ENCODE data around the gene MLLT6. TPM values are rescaled to one million over a fixed set of nuclear protein-coding genes. Genes with fewer than 3 reads are reported as not detected.
A peak's percentile ranks its signal among the peaks of the same experiment; 100 is the strongest.

The MLLT6 gene
- total RNA-seq, 1 donor from 2014 or later: 155 TPM

DNA sequence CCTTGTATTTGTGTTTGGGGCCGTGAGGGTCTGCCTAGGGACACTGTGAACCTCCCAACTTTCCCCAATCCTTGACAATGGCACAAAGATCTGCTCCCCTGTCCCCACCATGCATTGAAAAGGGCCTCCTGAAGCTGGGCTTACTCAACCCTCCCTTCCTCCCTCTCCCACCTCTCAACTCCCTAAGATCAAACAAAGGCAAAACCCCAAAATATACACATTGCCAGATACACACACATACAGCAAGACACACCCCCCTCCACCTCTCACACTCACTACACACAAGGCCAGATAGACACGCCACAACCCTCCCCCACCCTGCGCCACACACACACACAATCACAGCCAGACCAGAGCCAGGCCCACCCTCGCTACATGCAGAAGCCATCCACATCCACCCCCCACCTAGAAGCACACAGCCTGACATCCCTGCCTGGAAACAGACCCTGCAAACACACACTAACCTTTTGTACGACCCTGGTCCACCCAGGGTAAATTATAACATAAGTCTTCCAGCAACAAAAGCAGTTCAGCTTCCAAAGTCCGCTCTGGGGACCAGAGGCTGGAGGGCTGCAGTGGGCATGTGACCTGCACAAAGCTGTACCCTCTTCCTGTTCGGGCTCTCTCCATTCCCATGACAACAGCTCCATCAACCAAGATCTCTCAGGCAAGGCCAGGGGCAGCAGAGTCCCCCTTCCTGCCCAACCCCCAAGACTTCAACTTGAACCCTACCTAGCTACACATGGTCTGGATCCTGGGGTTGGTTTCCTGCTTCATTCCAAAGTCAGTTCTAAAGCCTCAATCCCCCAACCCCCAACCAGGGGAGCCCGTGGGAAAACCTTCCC lies 41.2 kb downstream of the MLLT6 start:
- peaks cover 58% of the 10 kb centered on the region for H3K4me1 Mint-ChIP-seq (ENCODE audit: low read depth)
- no peaks in the 10 kb centered on the region for H3K27me3 Mint-ChIP-seq
- H3K4me3 Mint-ChIP-seq (ENCODE audit: low read depth): peak overlapping the region; percentile 90
- no peak for DNase-seq (ENCODE audit: low spot score, unreplicated experiment)
- peak overlapping the region; percentile 79 for H3K27ac Mint-ChIP-seq
- TF ChIP-seq, protein P1, sequence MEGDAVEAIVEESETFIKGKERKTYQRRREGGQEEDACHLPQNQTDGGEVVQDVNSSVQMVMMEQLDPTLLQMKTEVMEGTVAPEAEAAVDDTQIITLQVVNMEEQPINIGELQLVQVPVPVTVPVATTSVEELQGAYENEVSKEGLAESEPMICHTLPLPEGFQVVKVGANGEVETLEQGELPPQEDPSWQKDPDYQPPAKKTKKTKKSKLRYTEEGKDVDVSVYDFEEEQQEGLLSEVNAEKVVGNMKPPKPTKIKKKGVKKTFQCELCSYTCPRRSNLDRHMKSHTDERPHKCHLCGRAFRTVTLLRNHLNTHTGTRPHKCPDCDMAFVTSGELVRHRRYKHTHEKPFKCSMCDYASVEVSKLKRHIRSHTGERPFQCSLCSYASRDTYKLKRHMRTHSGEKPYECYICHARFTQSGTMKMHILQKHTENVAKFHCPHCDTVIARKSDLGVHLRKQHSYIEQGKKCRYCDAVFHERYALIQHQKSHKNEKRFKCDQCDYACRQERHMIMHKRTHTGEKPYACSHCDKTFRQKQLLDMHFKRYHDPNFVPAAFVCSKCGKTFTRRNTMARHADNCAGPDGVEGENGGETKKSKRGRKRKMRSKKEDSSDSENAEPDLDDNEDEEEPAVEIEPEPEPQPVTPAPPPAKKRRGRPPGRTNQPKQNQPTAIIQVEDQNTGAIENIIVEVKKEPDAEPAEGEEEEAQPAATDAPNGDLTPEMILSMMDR (IDR thresholded peaks at IDR 0.05; ENCODE audit: unreplicated experiment): no peak
- no peaks in the 10 kb centered on the region for H3K9me3 Mint-ChIP-seq (ENCODE audit: low read depth)
- H3K36me3 Mint-ChIP-seq (ENCODE audit: insufficient read depth): no peaks in the 10 kb centered on the region

DNA sequence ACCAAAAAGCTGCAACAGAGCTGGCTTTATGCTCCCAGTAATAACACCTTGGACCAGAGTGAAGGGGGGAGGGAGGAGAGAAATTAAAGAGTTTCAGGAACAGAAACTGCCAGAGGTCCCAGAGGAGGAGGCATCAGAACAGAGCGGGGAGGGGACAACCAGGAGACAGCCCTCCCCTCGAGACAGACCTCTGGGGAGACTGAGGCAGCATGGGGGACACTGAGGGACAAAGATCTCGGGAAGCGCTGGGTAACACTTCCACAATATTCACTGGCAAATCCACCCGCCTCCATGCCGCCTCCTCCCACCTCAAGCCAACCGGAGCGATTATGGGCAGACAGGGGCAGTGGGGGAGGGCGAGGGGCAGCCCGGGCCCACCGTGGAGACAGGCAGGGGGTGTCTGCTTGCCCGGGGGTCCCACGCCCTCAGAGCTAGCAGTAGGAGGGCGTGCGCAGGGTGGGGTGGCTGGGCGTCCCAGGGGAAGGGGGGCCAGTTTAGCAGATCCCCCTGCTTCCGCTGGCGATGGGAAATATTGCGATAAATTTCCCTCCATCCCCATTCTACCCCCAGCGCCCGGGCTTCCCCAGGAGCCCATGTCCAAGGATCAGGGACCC lies 41.9 kb downstream of the MLLT6 start:
- H3K9me3 Mint-ChIP-seq (ENCODE audit: low read depth): no peaks in the 10 kb centered on the region
- peak overlapping the region; percentile 90 for H3K4me3 Mint-ChIP-seq (ENCODE audit: low read depth)
- H3K27me3 Mint-ChIP-seq: no peaks in the 10 kb centered on the region
- no peak for DNase-seq (ENCODE audit: low spot score, unreplicated experiment)
- TF ChIP-seq, protein P1 (IDR thresholded peaks at IDR 0.05; ENCODE audit: unreplicated experiment): no peak
- peak overlapping the region; percentile 79 for H3K27ac Mint-ChIP-seq
- peaks cover 58% of the 10 kb centered on the region for H3K4me1 Mint-ChIP-seq (ENCODE audit: low read depth)
- H3K36me3 Mint-ChIP-seq (ENCODE audit: insufficient read depth): no peaks in the 10 kb centered on the region

DNA sequence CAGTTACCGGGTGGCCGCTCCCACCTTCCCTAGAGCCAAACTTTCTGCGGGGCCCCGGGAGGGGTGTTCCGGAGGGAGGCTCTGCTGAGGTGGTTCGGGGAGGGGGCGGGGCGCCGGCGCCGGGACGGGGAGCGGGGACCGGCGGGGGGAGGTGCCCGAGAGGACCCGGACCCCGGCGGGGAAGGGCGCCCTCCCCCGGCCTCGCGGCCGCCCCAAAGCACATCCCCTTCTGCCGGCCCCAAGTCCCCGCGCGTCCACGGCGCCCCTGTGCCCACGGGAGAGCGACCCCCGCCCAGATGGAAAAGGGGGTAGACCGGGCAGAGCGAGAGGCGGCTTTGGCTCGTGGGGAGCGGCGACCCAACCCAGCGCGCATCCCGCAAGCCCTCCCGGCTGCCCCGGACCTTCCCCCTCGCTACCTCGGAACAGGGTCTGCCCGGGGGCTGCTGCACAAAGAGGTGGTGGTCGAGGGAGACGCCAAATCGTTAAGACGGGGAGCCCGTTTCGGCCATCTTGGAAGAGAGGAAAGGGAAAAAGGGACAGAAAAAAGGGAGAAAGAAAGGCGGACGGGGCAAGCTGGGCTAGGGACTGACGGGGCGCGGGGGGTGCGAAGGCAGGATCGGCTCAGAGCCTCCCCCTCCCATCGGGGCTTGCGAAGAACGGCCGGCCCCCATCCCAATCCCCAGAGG lies 42.5 kb downstream of the MLLT6 start:
- Mint-ChIP-seq H3K4me1 (ENCODE audit: low read depth) (peaks cover 55% of the 10 kb centered on the region), H3K9me3 (ENCODE audit: low read depth) (no peaks in the 10 kb centered on the region), H3K27ac (peak overlapping the region; percentile 89), H3K4me3 (ENCODE audit: low read depth) (peak overlapping the region; percentile 90), H3K27me3 (no peaks in the 10 kb centered on the region), H3K36me3 (ENCODE audit: insufficient read depth) (no peaks in the 10 kb centered on the region)
- TF ChIP-seq, protein P1 (IDR thresholded peaks at IDR 0.05; ENCODE audit: unreplicated experiment): peak; percentile 35
- DNase-seq (ENCODE audit: low spot score, unreplicated experiment): peak; percentile 32

DNA sequence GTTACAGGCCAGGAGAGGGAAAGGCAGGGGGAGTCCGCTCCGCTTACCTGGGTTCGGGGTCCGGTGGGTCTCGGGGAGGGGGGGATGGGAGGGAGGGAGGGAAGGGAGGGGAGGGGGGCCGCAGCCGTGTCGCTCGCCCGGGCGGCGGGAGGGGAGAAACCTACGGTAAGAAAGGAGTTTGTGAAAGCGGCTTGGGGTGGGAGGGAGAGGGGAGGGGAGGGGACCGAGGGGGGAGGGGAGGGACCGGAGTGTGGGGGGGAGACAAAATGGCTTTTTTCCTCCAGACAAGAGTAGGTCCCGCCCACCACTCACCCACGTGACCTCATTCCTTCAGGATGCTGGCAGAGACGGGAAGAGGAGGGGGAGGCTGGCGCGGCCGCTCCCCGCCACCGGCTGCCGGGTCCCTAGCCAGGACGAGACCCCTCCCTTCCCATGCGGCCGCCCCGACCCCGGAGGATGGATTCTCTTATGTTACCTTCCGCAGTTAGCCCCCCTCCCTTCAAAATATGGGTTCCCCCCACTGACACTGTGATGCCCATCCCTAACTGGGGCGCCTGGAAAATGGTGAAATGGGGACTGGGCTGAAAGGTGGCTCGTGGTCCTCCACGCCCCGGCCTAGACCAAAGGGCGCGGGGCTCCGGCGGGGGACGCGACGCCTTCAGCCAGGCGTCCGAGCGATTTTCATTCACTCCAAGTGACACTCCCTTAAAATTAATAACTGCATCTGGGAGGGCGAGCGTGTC lies 43.2 kb downstream of the MLLT6 start, which contains the start of gene PCGF2:
TSS of gene PCGF2 (minus strand) at position 188 of the 743 bp plus-strand sequence. CDS start 7,934 bp downstream, outside the sequence.
- Mint-ChIP-seq H3K9me3 (ENCODE audit: low read depth) (no peaks in the 10 kb centered on the region), H3K4me1 (ENCODE audit: low read depth) (peaks cover 51% of the 10 kb centered on the region), H3K4me3 (ENCODE audit: low read depth) (peak within 1 kb of the TSS; percentile 91), H3K27me3 (no peaks in the 10 kb centered on the region), H3K27ac (peak within 1 kb of the TSS; percentile 89), H3K36me3 (ENCODE audit: insufficient read depth) (no peaks in the 10 kb centered on the region)
- peak; percentile 82 for DNase-seq (ENCODE audit: low spot score, unreplicated experiment)
- TF ChIP-seq, protein P1 (IDR thresholded peaks at IDR 0.05; ENCODE audit: unreplicated experiment): no peak

Measured in progenitor cell of endocrine pancreas (in vitro differentiated cells).